ENCODE measurements around the gene TBC1D20. TPM values are rescaled to one million over a fixed set of nuclear protein-coding genes. Genes with fewer than 3 reads are reported as not detected.

TBC1D20 gene
- total and polyA plus RNA-seq, 2 donors (not counting 3 experiments of a cell fraction or from before 2014, with no cell fraction given) = 34.3 to 36.1 TPM

DNA sequence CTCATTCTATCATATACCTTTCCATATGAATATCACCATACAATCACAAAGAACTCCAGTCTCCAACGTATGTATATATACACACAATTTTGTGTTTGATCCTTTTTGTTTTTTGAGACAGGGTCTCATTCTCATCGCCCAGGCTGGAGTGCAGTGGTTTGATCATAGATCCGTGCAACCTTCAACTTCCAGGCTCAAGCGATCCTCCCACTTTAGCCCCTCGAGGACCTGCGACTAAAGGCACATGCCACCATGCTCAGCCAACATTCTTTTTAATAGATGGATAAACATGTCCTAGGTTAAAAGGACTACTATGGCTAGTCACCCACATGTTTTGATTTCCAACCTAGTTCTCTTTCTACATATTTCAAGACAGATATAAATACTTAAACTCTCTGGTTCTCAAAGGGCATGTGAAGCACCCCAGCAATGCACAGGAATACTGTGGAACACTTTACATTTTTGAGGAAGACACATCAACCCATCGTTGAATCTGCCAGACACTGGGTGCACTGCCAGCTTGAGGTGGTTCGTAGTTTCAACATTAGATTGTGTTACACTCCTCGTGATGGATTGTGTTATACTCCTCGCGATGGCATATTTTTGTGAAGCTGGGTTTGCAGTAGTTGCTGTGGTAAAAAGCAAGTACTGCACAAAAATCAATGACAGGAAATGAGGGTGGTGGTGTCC is 40.9 kb upstream of the TBC1D20 start:
- Histone ChIP-seq H2AFZ (ENCODE audit: low read depth, low read length) (no peak overlapping the region), H3K9ac (replicated peaks; ENCODE audit: extremely low read depth, insufficient read depth, low read length) (no peak overlapping the region), H3K79me2 (ENCODE audit: control insufficient read depth, insufficient read depth, low read length) (peaks cover 17% of the 10 kb centered on the region), H4K20me1 (replicated peaks; ENCODE audit: control insufficient read depth, extremely low read depth, insufficient read depth, low read length) (no peaks in the 10 kb centered on the region), H3K27me3 (ENCODE audit: control insufficient read depth in 2 of 2, insufficient read depth in 2 of 2, low read length in 2 of 2) (no peaks in the 10 kb centered on the region), H3K4me1 (ENCODE audit: control insufficient read depth, extremely low read depth, insufficient read depth, low read length) (no peaks in the 10 kb centered on the region), H3K4me2 (ENCODE audit: insufficient read depth, low read length) (no peak overlapping the region), H3K27ac (ENCODE audit: insufficient read depth, low read depth, low read length) (no peak overlapping the region), H3K9me1 (replicated peaks; ENCODE audit: control insufficient read depth, extremely low read depth, insufficient read depth, low read length) (no peaks in the 10 kb centered on the region), H3K9me3 (replicated peaks; ENCODE audit: control insufficient read depth, insufficient read depth, low read length) (no peaks in the 10 kb centered on the region), H3K36me3 (ENCODE audit: control insufficient read depth in 2 of 2, extremely low read depth in 1 of 2, insufficient read depth in 2 of 2, low read length in 2 of 2) (peaks cover 17 to 21% of the 10 kb centered on the region in 2 experiments), H3K4me3 (replicated peaks in 1 of 3; ENCODE audit: insufficient read depth in 1 of 3, low read depth in 1 of 3, low read length in 3 of 3) (no peak overlapping the region)
- intact Hi-C loops (cut with micrococcal nuclease) (no loop called here), dilution Hi-C loops (cut with MboI; ENCODE audit: extremely low pct_ligation_motif_present, low sequenced_read_pairs) (no loop called here)
- POLR2A ChIA-PET = no interaction called here
- TF ChIP-seq POLR2AphosphoS5 (IDR thresholded peaks at IDR 0.05; ENCODE audit: insufficient read depth, low read depth, low read length) (no peak), MYC (IDR thresholded peaks at IDR 0.05; ENCODE audit: low read depth, low read length) (no peak), FOS (IDR thresholded peaks at IDR 0.05; ENCODE audit: borderline replicate concordance, insufficient read depth, low read length) (no peak), JUN (IDR thresholded peaks at IDR 0.05; ENCODE audit: borderline replicate concordance, insufficient read depth, insufficient read length, low read depth) (no peak), GATA2 (IDR thresholded peaks at IDR 0.05; ENCODE audit: insufficient read depth, insufficient read length, low read depth, low read length) (no peak), POLR2A (IDR thresholded peaks at IDR 0.05; ENCODE audit: low read depth, low read length) (no peak), EZH2 (IDR thresholded peaks at IDR 0.05; ENCODE audit: borderline replicate concordance, low read depth, low read length, severe bottlenecking) (no peak)
- TF ChIP-seq, protein P1, sequence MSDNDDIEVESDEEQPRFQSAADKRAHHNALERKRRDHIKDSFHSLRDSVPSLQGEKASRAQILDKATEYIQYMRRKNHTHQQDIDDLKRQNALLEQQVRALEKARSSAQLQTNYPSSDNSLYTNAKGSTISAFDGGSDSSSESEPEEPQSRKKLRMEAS (IDR thresholded peaks at IDR 0.05; ENCODE audit: insufficient read depth, insufficient read length) = no peak
- TF ChIP-seq, protein P2, sequence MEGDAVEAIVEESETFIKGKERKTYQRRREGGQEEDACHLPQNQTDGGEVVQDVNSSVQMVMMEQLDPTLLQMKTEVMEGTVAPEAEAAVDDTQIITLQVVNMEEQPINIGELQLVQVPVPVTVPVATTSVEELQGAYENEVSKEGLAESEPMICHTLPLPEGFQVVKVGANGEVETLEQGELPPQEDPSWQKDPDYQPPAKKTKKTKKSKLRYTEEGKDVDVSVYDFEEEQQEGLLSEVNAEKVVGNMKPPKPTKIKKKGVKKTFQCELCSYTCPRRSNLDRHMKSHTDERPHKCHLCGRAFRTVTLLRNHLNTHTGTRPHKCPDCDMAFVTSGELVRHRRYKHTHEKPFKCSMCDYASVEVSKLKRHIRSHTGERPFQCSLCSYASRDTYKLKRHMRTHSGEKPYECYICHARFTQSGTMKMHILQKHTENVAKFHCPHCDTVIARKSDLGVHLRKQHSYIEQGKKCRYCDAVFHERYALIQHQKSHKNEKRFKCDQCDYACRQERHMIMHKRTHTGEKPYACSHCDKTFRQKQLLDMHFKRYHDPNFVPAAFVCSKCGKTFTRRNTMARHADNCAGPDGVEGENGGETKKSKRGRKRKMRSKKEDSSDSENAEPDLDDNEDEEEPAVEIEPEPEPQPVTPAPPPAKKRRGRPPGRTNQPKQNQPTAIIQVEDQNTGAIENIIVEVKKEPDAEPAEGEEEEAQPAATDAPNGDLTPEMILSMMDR (IDR thresholded peaks at IDR 0.05; ENCODE audit: extremely low read depth in 1 of 2, insufficient read depth in 1 of 2, low read depth in 1 of 2, low read length in 2 of 2) = no peak
- no TSS peak for BruUV-seq (replicated peaks)
- CTCF ChIA-PET = interaction anchor here (1.0 to 2.3 kb wide), 4 partner anchors 14 to 142 kb away, joined by 3 to 12 read pairs (median 5); no protein-coding TSS in a partner anchor
- FAIRE-seq (no peak), DNase-seq (ENCODE audit: low read depth, low spot score) (no peak)
